BE2C (cell line): ENCODE results near the gene KIRREL3.

ENCODE experiments used
- DNase-seq: peaks from one replicate; pipeline ENCODE4 v3.0.0-alpha.2; 2020
- H3K27me3 ChIP-seq: fragments of 250-450 bp; sonication (Bioruptor Pico); 2 replicates; pipeline ENCODE4 v1.5.1; 2020; ENCODE audit warnings: mild to moderate bottlenecking
- H3K36me3 ChIP-seq: fragments of 250-450 bp; sonication (Bioruptor Pico); 2 replicates; pipeline ENCODE4 v1.5.1; 2020; ENCODE audit warnings: mild to moderate bottlenecking
- H3K4me1 ChIP-seq: fragments of 250-450 bp; sonication (Bioruptor Pico); 2 replicates; pipeline ENCODE4 v1.5.1; 2020
- H3K4me3 ChIP-seq: 2 replicates; pipeline ENCODE4 v1.5.1; 2011; ENCODE audit warnings: low read depth, low read length
- H3K9me3 ChIP-seq: fragments of 250-450 bp; sonication (Bioruptor Pico); 2 replicates; pipeline ENCODE4 v1.5.1; 2020
- TF ChIP-seq, protein P1 (sequence below): IDR thresholded peaks from 2 replicates; pipeline ENCODE4 v1.5.1; 2012; ENCODE audit warnings: mild to moderate bottlenecking, low read depth, low read length

Gene KIRREL3

DNA sequence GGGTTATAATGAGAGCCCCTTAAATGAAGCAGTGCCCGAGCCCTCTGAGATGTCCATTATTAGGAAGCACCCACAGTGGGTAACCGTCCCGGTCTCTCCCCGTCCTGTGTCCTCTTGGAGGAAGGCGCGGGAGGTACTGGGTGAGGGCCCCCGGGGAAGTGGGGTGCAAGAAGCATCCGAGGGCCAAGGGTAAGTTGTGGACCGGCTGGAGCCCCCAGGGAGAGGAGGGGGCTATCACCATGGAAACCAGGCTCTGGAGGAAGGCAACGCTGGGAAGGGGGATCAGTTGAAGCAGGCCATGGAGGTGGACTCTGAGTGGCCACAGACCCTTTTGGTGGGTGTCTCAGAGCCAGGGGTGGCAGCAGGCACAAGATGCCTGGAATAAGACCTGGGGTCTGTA lies 471.5 kb downstream of the KIRREL3 start:
- H3K4me1 ChIP-seq, result peaks cover 7% of the 10 kb centered on the region
- no peak for DNase-seq
- H3K9me3 ChIP-seq, result no peaks in the 10 kb centered on the region
- no peaks in the 10 kb centered on the region for H3K27me3 ChIP-seq
- TF ChIP-seq, protein P1, sequence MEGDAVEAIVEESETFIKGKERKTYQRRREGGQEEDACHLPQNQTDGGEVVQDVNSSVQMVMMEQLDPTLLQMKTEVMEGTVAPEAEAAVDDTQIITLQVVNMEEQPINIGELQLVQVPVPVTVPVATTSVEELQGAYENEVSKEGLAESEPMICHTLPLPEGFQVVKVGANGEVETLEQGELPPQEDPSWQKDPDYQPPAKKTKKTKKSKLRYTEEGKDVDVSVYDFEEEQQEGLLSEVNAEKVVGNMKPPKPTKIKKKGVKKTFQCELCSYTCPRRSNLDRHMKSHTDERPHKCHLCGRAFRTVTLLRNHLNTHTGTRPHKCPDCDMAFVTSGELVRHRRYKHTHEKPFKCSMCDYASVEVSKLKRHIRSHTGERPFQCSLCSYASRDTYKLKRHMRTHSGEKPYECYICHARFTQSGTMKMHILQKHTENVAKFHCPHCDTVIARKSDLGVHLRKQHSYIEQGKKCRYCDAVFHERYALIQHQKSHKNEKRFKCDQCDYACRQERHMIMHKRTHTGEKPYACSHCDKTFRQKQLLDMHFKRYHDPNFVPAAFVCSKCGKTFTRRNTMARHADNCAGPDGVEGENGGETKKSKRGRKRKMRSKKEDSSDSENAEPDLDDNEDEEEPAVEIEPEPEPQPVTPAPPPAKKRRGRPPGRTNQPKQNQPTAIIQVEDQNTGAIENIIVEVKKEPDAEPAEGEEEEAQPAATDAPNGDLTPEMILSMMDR, result no peak
- no peaks in the 10 kb centered on the region for H3K36me3 ChIP-seq
- no peak overlapping the region for H3K4me3 ChIP-seq

DNA sequence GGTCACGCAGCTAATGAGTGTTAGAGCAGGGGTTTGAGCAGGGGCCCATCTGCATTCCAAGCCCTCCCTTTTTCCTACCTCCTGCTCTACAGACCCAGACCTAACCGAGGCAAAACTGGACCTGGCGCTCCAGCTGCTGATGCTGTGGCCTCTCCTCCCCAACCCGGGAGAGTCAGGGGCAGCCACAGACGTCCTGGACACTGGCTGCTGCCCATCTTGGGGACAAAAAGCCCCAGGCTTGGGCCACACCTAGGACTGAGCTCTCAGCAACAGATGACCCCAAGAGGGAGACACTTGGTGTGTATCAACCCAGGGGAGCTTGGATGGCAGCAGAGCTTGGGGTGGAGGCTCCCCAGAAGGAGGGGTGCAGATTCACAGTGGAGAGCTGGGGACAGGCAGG lies 472.5 kb downstream of the KIRREL3 start:
- peaks cover 17% of the 10 kb centered on the region for H3K4me1 ChIP-seq
- H3K4me3 ChIP-seq, result no peak overlapping the region
- H3K36me3 ChIP-seq, result no peaks in the 10 kb centered on the region
- no peaks in the 10 kb centered on the region for H3K27me3 ChIP-seq
- H3K9me3 ChIP-seq, result no peaks in the 10 kb centered on the region
- no peak for DNase-seq
- TF ChIP-seq, protein P1, result no peak

GRCh38 chr11:126527651-126528050 lies 472.9 kb downstream of the KIRREL3 start:
- TF ChIP-seq, protein P1, result no peak
- DNase-seq, result no peak
- H3K4me3 ChIP-seq, result no peak overlapping the region

GRCh38 chr11:126526471-126526870 lies 474.1 kb downstream of the KIRREL3 start:
- H3K9me3 ChIP-seq, result no peaks in the 10 kb centered on the region
- H3K27me3 ChIP-seq, result no peaks in the 10 kb centered on the region
- peaks cover 17% of the 10 kb centered on the region for H3K4me1 ChIP-seq
- no peak for DNase-seq
- no peak overlapping the region for H3K4me3 ChIP-seq
- TF ChIP-seq, protein P1, result no peak
- H3K36me3 ChIP-seq, result no peaks in the 10 kb centered on the region

More at GRCh38 chr11:126527651-126528050, 472.9 kb downstream of the KIRREL3 start:
- Histone ChIP-seq H3K4me1 (peaks cover 17% of the 10 kb centered on the region), H3K9me3 (no peaks in the 10 kb centered on the region), H3K36me3 (no peaks in the 10 kb centered on the region), H3K27me3 (no peaks in the 10 kb centered on the region)

GRCh38 chr11:126525702-126526101 lies 474.9 kb downstream of the KIRREL3 start:
- Histone ChIP-seq H3K4me1 (peaks cover 23% of the 10 kb centered on the region), H3K9me3 (no peaks in the 10 kb centered on the region), H3K36me3 (no peaks in the 10 kb centered on the region), H3K27me3 (no peaks in the 10 kb centered on the region), H3K4me3 (no peak overlapping the region)
- no peak for DNase-seq
- TF ChIP-seq, protein P1, result no peak

- Histone ChIP-seq H3K36me3 (no peaks in the 10 kb centered on the region), H3K9me3 (no peaks in the 10 kb centered on the region), H3K4me1 (peaks cover 28% of the 10 kb centered on the region), H3K4me3 (no peak overlapping the region), H3K27me3 (no peaks in the 10 kb centered on the region)
- TF ChIP-seq, protein P1, result no peak
- no peak for DNase-seq
These were observed 475.4 kb downstream of the KIRREL3 start for GRCh38 chr11:126525216-126525615.
